HG02852 (cell line): Measurements from ENCODE around the gene SP9.
"Not testable (repeated sequence)": the region's sequence is repeated elsewhere in the genome, so short reads cannot be mapped to it uniquely, and the experiment has no call there.

Source experiments
- ATAC-seq: cut with Tn5 transposase; IDR thresholded peaks from one replicate; pipeline ENCODE4 v1.9.1; 2021; ENCODE audit warnings: mild to moderate bottlenecking, moderate library complexity; ENCODE audit not compliant: unreplicated experiment

The SP9 gene

DNA sequence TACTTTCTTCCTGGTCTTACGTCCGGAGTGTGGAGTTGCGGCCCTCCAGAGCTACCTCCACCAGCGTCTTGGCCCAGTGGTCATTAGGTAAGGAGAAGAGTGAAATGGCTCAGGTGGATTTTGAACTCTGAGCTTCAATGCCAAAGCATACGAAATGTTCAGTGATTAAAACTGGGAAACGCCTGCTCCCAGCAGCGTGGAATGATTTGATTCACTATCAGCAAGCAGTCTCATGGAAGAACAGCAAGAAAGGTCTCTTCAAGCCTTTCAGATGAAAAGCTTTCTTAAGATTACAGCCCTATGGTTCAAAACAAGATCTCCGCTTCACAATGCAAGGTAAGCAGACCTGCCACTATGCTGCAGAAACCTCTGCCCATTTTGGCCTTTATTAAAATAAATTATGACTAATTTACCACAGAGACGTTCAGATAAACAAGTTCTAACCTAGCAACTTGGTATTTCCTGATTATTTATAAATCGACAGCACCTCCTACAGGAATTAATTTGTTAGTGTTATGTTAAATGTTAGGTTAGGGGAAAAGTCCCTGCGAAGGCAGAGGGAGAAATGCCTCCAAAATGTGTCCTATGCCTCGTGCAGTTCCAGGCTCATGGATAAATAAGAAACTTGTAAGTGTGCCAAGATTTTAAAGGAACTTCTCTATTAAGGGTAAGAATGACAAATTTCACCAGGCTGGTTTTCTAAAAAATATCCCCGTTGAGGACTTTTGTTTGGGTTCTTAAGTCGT, 10.1 kb downstream of the SP9 start:
- no peak for ATAC-seq

DNA sequence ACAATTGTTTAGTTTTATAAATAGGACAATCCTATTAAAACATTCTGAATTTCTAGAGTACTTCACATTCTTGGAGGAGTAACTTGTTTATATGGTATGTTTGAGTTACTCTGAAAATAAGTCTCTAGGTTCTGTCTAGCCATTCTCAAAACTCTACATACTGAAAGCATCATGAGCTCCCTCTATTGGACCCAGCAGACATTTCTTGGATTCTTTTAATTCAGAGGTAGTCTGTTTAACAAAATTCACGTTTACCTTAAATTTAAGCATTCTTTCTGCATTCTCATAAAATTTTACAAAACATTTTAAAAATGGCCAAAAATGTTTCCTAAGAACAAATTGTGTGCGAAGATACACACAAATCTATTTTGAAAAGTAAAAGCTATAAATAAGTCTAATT, 15.3 kb downstream of the SP9 start:
- no peak for ATAC-seq

DNA sequence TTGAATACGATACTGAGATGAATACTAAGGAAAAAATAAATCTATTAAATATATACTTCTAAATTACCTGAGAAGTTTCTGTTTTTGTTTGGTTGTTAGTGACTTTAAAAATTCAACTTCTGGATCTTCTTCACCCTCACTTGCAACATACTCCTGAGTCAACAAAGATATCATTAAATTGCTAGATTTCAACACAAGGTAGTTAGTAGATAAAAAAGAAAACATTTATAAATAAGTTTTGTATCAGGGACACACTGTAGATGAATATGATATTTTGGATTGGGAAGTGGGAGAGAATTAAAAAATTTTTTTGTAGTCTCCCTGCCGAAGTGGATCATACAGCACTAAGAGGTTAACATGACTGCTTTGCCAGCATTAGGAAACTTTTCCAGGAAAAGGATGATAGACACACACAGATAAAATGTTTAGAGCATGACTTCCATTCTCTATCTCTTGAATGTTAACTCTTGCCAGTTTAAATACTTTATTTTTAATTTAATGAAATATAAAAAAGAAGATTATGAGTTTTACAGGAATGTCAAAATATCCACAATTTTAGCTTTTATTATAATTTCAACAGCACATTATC, 15.9 kb downstream of the SP9 start:
- no peak for ATAC-seq

- no peak for ATAC-seq
These were observed 18.2 kb downstream of the SP9 start for GRCh38 chr2:174353004-174353403.

GRCh38 chr2:174356347-174356746, 21.6 kb downstream of the SP9 start:
- no peak for ATAC-seq

GRCh38 chr2:174359663-174360062, 24.9 kb downstream of the SP9 start:
- not testable (repeated sequence) for ATAC-seq

DNA sequence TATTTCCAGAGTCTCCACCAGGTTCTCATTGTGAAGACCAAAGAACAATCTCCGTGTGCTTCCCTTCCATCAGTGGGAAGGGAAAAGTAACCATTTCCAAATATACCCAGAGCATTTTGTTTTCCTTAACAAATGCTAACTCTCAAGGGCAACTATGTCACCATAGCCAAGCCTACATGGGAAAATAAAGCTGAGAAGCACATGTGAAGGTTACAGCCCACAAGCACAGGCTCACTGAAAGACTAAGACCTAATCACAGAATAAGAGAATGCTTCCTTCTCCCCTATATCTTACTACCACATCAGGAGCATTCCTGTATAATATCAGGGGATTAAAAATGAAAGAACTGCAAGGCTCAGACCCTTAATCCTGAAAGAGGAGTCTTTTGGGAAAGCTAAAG, 28.2 kb downstream of the SP9 start:
- ATAC-seq: no peak

GRCh38 chr2:174363492-174364225, 28.9 kb downstream of the SP9 start:
- not testable (repeated sequence) for ATAC-seq

GRCh38 chr2:174364628-174365027, 29.9 kb downstream of the SP9 start:
- ATAC-seq: no peak

- no peak for ATAC-seq
These were observed 30.8 kb downstream of the SP9 start for GRCh38 chr2:174365571-174365970.

DNA sequence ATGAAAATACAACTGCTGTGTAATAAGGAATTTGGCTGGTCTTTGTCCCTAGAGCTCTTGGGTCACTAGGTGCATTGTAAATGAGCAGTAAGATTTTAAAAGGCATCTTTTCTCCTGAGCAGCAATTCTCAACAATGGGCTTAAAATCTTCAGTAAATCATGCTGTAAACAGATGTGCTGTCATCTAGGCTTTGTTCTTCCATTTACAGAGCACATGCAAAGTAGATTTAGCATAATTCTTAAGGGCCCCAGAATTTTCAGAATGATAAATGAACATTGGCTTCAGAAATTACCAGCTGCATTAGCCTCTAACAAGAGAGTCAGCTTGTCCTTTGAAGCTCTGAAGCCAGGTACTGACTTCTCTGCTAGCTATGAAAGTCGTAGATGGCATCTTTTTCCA, 33.9 kb downstream of the SP9 start:
- no peak for ATAC-seq

DNA sequence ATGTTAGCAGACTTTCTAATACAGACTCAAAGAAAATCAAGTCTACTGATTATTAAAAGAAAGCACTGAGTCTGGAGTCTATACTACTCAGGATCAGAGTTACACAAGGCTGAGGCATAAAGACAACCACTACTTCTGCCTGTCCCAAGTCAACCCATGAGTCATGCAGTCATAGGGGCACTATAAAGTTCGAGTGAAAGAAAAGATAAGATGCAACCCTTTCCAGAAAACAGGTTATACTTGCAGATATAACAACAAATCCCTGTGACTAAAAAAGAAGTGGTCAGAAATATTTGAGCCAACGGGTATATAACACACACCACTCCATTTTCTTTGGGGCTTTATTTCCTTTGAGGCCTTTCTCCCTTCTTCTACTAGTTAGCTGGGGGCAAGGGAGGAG, 42.2 kb downstream of the SP9 start:
- ATAC-seq: no peak

GRCh38 chr2:174383796-174384195, 49.0 kb downstream of the SP9 start:
- ATAC-seq: no peak

- ATAC-seq: no peak
These were observed 50.4 kb downstream of the SP9 start for GRCh38 chr2:174385201-174385600.
